HCT116 (cell line): ENCODE measurements around the gene ANKLE2. TPM values are rescaled to one million over a fixed set of nuclear protein-coding genes. Genes with fewer than 3 reads are reported as not detected.

Experiments used
- ATAC-seq: fragments of 200-7000 bp; cut with Tn5 transposase; 2 replicates; pipeline ENCODE4 v1.9.1; 2020; ENCODE audit warnings: mild to moderate bottlenecking, moderate library complexity
- BruUV-seq: library from RNA; stranded (reverse); fragments of 400-500 nt; replicated peaks from 2 replicates; lab custom pipeline; 2021; lab: Mats Ljungman, UMichigan
- CTCF ChIA-PET: fragments of 300-600 bp; sonication (Branson Sonifier 250); formaldehyde crosslinking; loops from one replicate; lab custom pipeline; 2021; ENCODE audit warnings: antibody characterized with exemption; lab: Charles Lee
- POLR2A ChIA-PET: fragments of 300-600, 350-600 bp; sonication (Branson Sonifier 250); formaldehyde crosslinking; loops from one replicate; lab custom pipeline; 2021; ENCODE audit warnings: antibody characterized with exemption; lab: Charles Lee
- RAD21 ChIA-PET, 2 experiments: fragments of 300-600 bp; sonication (Branson Sonifier 250); formaldehyde crosslinking; loops; one replicate each; lab custom pipeline; 2023; ENCODE audit warnings: low total read pairs in 2 of 2; ENCODE audit not compliant: uncharacterized antibody in 2 of 2, unreplicated experiment in 2 of 2, low non-redundant PET in 1 of 2; lab: Charles Lee
- DNase-seq: peaks from one replicate; pipeline ENCODE4 v3.0.0-alpha.2; 2010; ENCODE audit warnings: low read depth, low spot score
- H2AFZ ChIP-seq: fragments of 200-600 bp; shearing (Covaris generic), sonication (generic); 2 replicates; pipeline ENCODE4 v1.6.1; 2017; ENCODE audit warnings: low read depth, mixed run types, mixed read lengths, antibody characterized with exemption, low read length; ENCODE audit not compliant: poor library complexity, severe bottlenecking
- H3K27ac ChIP-seq: 2 replicates; pipeline ENCODE4 v1.5.1; 2012; ENCODE audit warnings: low read depth, low read length
- H3K27me3 ChIP-seq: fragments of 200-600 bp; sonication (generic); 2 replicates; pipeline ENCODE4 v1.6.1; 2016; ENCODE audit warnings: mixed run types, low read length, mixed read lengths; ENCODE audit not compliant: insufficient read depth
- H3K36me3 ChIP-seq, 2 experiments: fragments of 200-500 bp in 1 of 2; fragments of 200-600 bp in 1 of 2; sonication (Bioruptor generic) in 1 of 2; sonication (generic) in 1 of 2; 2 replicates each; pipeline versions ENCODE4 v1.5.1 to v1.6.1; 2014 to 2016; ENCODE audit warnings: low read length in 2 of 2, inconsistent platforms in 1 of 2, mixed read lengths in 1 of 2, mixed run types in 1 of 2; ENCODE audit not compliant: insufficient read depth in 2 of 2, control insufficient read depth in 1 of 2
- H3K4me1 ChIP-seq, 2 experiments: fragments of 200-600 bp in 1 of 2; sonication (generic) in 1 of 2; 2 replicates each; pipeline versions ENCODE4 v1.5.1 to v1.6.1; 2012 to 2017; ENCODE audit warnings: low read length in 2 of 2, inconsistent platforms in 1 of 2, mild to moderate bottlenecking in 1 of 2, mixed read lengths in 1 of 2, mixed run types in 1 of 2, moderate library complexity in 1 of 2; ENCODE audit not compliant: insufficient read depth in 2 of 2, control insufficient read depth in 1 of 2
- H3K4me2 ChIP-seq: fragments of 200-600 bp; sonication (generic); 2 replicates; pipeline ENCODE4 v1.6.1; 2017; ENCODE audit warnings: mixed run types, low read length, mixed read lengths
- H3K4me3 ChIP-seq, 2 experiments: fragments of 200-600 bp in 1 of 2; sonication (generic) in 1 of 2; replicated peaks in 1 of 2; 2 replicates each; pipeline ENCODE4 v1.5.1; 2011 to 2016; ENCODE audit warnings: low read length in 2 of 2, control low read depth in 1 of 2, low read depth in 1 of 2, mild to moderate bottlenecking in 1 of 2, mixed read lengths in 1 of 2, mixed run types in 1 of 2
- H3K79me2 ChIP-seq: fragments of 200-600 bp; sonication (generic); 2 replicates; pipeline ENCODE4 v1.6.1; 2017; ENCODE audit warnings: mild to moderate bottlenecking, mixed run types, low read length, moderate library complexity, mixed read lengths; ENCODE audit not compliant: insufficient read depth
- H3K9ac ChIP-seq: fragments of 200-600 bp; sonication (generic); 2 replicates; pipeline ENCODE4 v1.6.1; 2016; ENCODE audit warnings: low read length, mixed read lengths
- H3K9me2 ChIP-seq: fragments of 200-600 bp; sonication (generic), shearing (Covaris generic); 2 replicates; pipeline ENCODE4 v1.6.1; 2017; ENCODE audit warnings: mixed run types, mild to moderate bottlenecking, moderate library complexity; ENCODE audit not compliant: insufficient read depth
- H3K9me3 ChIP-seq, 2 experiments: fragments of 200-500 bp in 1 of 2; fragments of 200-600 bp in 1 of 2; sonication (Bioruptor generic) in 1 of 2; sonication (generic) in 1 of 2; 2 replicates each; pipeline ENCODE4 v1.6.1; 2014 to 2017; ENCODE audit warnings: low read length in 2 of 2, mixed read lengths in 2 of 2, inconsistent platforms in 1 of 2, low read depth in 1 of 2, mild to moderate bottlenecking in 1 of 2, mixed run types in 1 of 2, moderate library complexity in 1 of 2; ENCODE audit not compliant: control insufficient read depth in 1 of 2, insufficient read depth in 1 of 2
- H4K20me1 ChIP-seq: fragments of 200-600 bp; sonication (generic), shearing (Covaris generic); 2 replicates; pipeline ENCODE4 v1.6.1; 2017; ENCODE audit warnings: mixed run types, mild to moderate bottlenecking, moderate library complexity; ENCODE audit not compliant: insufficient read depth
- ATF3 ChIP-seq: IDR thresholded peaks from 2 replicates; pipeline ENCODE4 v1.6.1; 2012
- CBX3 ChIP-seq: IDR thresholded peaks from 2 replicates; pipeline ENCODE4 v1.6.1; 2012; ENCODE audit warnings: low read depth
- CEBPB ChIP-seq: IDR thresholded peaks from 2 replicates; pipeline ENCODE4 v1.6.1; 2012; ENCODE audit warnings: low read depth
- CTCF ChIP-seq, 3 experiments: fragments of 200-600 bp in 1 of 3; sonication (generic) in 1 of 3; IDR thresholded peaks in 2 of 3; conservative IDR thresholded peaks in 1 of 3; 2 replicates each; pipeline ENCODE4 v1.5.1; 2012 to 2017; ENCODE audit warnings: low read depth in 2 of 3, low read length in 2 of 3, antibody characterized with exemption in 1 of 3, borderline replicate concordance in 1 of 3, control low read depth in 1 of 3, mild to moderate bottlenecking in 1 of 3, mixed read lengths in 1 of 3, mixed run types in 1 of 3, moderate library complexity in 1 of 3; ENCODE audit not compliant: insufficient read depth in 1 of 3
- EGR1 ChIP-seq: IDR thresholded peaks from 2 replicates; pipeline ENCODE4 v1.6.1; 2012; ENCODE audit warnings: low read depth
- ELF1 ChIP-seq: IDR thresholded peaks from 2 replicates; pipeline ENCODE4 v1.6.1; 2012; ENCODE audit warnings: low read depth, borderline replicate concordance
- EZH2 ChIP-seq: fragments of 200-600 bp; sonication (generic); IDR thresholded peaks from 2 replicates; pipeline ENCODE4 v1.6.1; 2017; ENCODE audit warnings: antibody characterized with exemption, mixed run types
- FOSL1 ChIP-seq: IDR thresholded peaks from 2 replicates; pipeline ENCODE4 v1.6.1; 2012; ENCODE audit warnings: low read depth
- JUND ChIP-seq: IDR thresholded peaks from 2 replicates; pipeline ENCODE4 v1.6.1; 2012
- POLR2A ChIP-seq: IDR thresholded peaks from 2 replicates; pipeline ENCODE4 v1.7.0; 2011; ENCODE audit warnings: borderline replicate concordance; ENCODE audit not compliant: insufficient read depth, insufficient read length; ENCODE audit errors: extremely low read depth
- POLR2AphosphoS5 ChIP-seq: IDR thresholded peaks from 2 replicates; pipeline ENCODE4 v1.6.1; 2011; ENCODE audit warnings: mild to moderate bottlenecking, low read depth, low read length, moderate library complexity
- RAD21 ChIP-seq: IDR thresholded peaks from 2 replicates; pipeline ENCODE4 v1.6.1; 2012; ENCODE audit warnings: low read depth, mild to moderate bottlenecking
- REST ChIP-seq: IDR thresholded peaks from 2 replicates; pipeline ENCODE4 v1.6.1; 2012; ENCODE audit warnings: low read depth
- SIN3A ChIP-seq: IDR thresholded peaks from 2 replicates; pipeline ENCODE4 v1.6.1; 2012; ENCODE audit warnings: low read depth
- SP1 ChIP-seq: IDR thresholded peaks from 2 replicates; pipeline ENCODE4 v1.6.1; 2012; ENCODE audit warnings: low read depth
- TCF7L2 ChIP-seq: IDR thresholded peaks from 2 replicates; pipeline ENCODE4 v1.7.0; 2011; ENCODE audit warnings: borderline replicate concordance, inconsistent platforms; ENCODE audit not compliant: insufficient read depth, insufficient read length; ENCODE audit errors: extremely low read depth
- ZNF274 ChIP-seq: fragments of 200-500 bp; sonication (Bioruptor generic); IDR thresholded peaks from 2 replicates; pipeline ENCODE4 v1.6.1; 2014; ENCODE audit warnings: mild to moderate bottlenecking, low read depth, low read length, inconsistent platforms
- intact Hi-C: fragments of 100-400 bp; cut with micrococcal nuclease; formaldehyde crosslinking; loops from 2 replicates; pipeline ENCODE4 v1.10.0; 2022
- total RNA-seq: library from RNA; stranded (reverse); gene quantifications from one replicate; pipeline ENCODE4 v1.2.1, GENCODE V29; 2021; ENCODE audit not compliant: unreplicated experiment

The ANKLE2 gene
- total RNA-seq, 1 experiment from 2014 or later: 68.8 TPM

- intact Hi-C loops: no loop called here
- POLR2A ChIA-PET: no interaction called here
Measured at GRCh38 chr12:132710043-132710404, 51.6 kb downstream of the ANKLE2 start.

More at GRCh38 chr12:132710043-132710404, 51.6 kb downstream of the ANKLE2 start:
- ATAC-seq (peak; percentile 48), DNase-seq (no peak)
- H3K27me3 ChIP-seq: no peaks in the 10 kb centered on the region
- peaks cover 5 to 18% of the 10 kb centered on the region in 2 experiments for H3K4me1 ChIP-seq
- peaks cover 49% of the 10 kb centered on the region for H3K79me2 ChIP-seq
- H3K9me3 ChIP-seq: no peaks in the 10 kb centered on the region
- peaks cover 9 to 10% of the 10 kb centered on the region in 2 experiments; a peak in 3 of 4 replicates for H3K36me3 ChIP-seq
- TSS peak; percentile 90 for BruUV-seq
- no peak overlapping the region for H2AFZ ChIP-seq
- RAD21 ChIA-PET: no interaction called here
- CTCF ChIA-PET: no interaction called here
- TF ChIP-seq CTCF (IDR thresholded peaks at IDR 0.05 in 2 of 3, conservative IDR thresholded peaks at IDR 0.05 in 1 of 3; ENCODE audit: borderline replicate concordance in 1 of 3, insufficient read depth in 1 of 3, low read depth in 2 of 3, low read length in 2 of 3) (no peak), FOSL1 (no peak), CBX3 (no peak), EGR1 (no peak), SIN3A (no peak), ELF1 (no peak), POLR2A (no peak), REST (no peak), ZNF274 (no peak), CEBPB (no peak), TCF7L2 (no peak), ATF3 (no peak), RAD21 (no peak), JUND (no peak), POLR2AphosphoS5 (no peak), SP1 (no peak), EZH2 (no peak)
- H3K4me3 ChIP-seq: peak overlapping the region; percentile 78 to 85
- no peaks in the 10 kb centered on the region for H3K9me2 ChIP-seq
- H3K27ac ChIP-seq: peak overlapping the region; percentile 91
- peak overlapping the region; percentile 93 for H3K9ac ChIP-seq
- peak overlapping the region; percentile 99 for H3K4me2 ChIP-seq
- peaks cover 3% of the 10 kb centered on the region; the same call in 1 of the 2 replicates for H4K20me1 ChIP-seq
